SK-N-MC (cell line): Measurements from ENCODE around the gene NISCH.

Experiments
- EZH2 ChIP-seq: fragments of 200-600 bp; sonication (generic); IDR thresholded peaks from one replicate; pipeline ENCODE4 v1.6.1; 2017; ENCODE audit warnings: antibody characterized with exemption
- FOXP2 ChIP-seq: optimal IDR thresholded peaks from 2 replicates; pipeline ENCODE3; 2011; ENCODE audit warnings: mild to moderate bottlenecking, moderate library complexity; ENCODE audit not compliant: insufficient read depth; ENCODE audit errors: extremely low read length, control extremely low read depth

GRCh38 chr3:52502001-52502400 lies 46.6 kb downstream of the NISCH start:
- no peak for TF ChIP-seq EZH2
- TF ChIP-seq FOXP2: no peak
